GM12801 (cell line): ENCODE data around the gene SYT7.

Source experiments
- TF ChIP-seq, protein P1 (sequence below): IDR thresholded peaks from one replicate; pipeline ENCODE4 v1.5.1; 2011; ENCODE audit warnings: control low read depth; ENCODE audit not compliant: insufficient read length; ENCODE audit errors: extremely low read depth

SYT7 gene

DNA sequence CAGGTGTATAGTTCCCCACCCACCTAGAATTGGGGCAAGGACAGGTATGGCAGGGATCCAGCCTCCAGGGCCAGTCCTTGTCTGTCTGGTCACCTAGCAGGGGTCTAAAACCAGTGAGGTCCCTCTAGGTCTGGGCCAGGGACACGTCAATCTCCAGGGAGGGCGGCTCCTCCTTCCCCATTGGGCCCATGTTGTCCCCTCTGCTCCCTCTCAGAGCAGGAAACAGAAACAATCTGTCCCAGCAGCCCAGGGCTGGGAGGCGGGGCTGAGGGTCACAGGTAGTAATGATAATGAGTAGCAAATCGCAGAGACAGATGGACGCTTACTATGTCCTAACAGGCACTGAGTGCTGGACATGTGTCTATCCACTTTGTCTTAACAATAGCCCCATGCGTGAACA lies 22.8 kb upstream of the SYT7 start:
- TF ChIP-seq, protein P1, sequence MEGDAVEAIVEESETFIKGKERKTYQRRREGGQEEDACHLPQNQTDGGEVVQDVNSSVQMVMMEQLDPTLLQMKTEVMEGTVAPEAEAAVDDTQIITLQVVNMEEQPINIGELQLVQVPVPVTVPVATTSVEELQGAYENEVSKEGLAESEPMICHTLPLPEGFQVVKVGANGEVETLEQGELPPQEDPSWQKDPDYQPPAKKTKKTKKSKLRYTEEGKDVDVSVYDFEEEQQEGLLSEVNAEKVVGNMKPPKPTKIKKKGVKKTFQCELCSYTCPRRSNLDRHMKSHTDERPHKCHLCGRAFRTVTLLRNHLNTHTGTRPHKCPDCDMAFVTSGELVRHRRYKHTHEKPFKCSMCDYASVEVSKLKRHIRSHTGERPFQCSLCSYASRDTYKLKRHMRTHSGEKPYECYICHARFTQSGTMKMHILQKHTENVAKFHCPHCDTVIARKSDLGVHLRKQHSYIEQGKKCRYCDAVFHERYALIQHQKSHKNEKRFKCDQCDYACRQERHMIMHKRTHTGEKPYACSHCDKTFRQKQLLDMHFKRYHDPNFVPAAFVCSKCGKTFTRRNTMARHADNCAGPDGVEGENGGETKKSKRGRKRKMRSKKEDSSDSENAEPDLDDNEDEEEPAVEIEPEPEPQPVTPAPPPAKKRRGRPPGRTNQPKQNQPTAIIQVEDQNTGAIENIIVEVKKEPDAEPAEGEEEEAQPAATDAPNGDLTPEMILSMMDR = no peak

DNA sequence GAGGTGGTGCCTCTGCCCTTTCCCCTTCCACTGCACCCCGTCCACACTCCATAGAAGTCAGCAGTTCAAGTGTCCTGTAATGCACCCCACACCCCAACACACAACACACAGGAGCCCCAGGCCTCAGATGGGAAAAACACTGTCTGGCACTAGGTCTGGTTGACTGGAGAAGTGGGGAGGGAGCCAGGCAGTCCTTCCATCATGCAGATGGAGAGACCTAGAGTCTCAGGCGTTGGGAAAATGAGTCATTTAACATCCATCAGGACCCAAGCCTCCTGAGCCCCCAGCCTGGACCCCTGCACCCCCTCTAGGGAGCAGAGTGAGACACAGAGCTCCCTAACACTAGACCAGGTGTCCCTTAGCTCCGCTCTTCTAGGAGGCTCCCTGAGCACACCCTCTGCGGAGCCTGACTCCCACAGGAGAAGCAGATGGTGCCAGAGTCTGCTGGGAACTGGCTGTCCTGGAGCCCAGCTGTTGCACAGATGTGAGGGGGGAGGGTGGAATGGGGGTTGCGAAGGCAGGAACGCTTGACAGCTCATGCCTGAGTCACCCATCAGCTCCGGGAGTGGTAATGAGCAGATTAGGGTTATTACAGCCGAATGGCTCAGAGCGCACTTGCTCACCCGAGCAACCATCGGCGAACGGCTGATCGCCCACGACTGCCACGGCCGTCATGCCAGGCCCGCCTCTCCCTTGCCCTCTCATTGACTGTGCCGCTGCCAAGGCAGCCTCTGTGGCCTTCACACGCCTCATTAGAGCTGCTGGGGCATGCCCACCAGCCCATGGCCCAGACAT lies 22.1 kb upstream of the SYT7 start:
- TF ChIP-seq, protein P1 = no peak

DNA sequence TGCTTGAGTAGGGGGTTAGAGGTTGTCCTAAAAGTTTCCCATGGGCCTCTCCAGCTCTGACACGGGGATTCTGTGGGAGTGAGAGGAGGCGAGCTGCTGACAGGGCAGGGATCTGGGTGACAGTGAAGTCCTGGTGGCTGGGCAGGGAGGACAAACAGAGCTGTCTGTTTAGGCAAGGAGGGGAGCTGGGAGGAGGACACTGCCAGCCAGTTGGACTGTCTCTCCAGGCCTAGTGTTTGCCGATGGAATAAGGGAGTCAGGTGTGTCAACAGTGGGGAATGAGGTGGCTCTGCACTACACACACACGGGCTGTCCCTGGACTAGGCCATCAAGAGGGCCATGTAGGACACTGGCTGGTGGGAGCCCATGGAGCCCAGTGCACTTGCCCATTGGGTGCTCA lies 20.6 kb upstream of the SYT7 start:
- TF ChIP-seq, protein P1 = no peak

DNA sequence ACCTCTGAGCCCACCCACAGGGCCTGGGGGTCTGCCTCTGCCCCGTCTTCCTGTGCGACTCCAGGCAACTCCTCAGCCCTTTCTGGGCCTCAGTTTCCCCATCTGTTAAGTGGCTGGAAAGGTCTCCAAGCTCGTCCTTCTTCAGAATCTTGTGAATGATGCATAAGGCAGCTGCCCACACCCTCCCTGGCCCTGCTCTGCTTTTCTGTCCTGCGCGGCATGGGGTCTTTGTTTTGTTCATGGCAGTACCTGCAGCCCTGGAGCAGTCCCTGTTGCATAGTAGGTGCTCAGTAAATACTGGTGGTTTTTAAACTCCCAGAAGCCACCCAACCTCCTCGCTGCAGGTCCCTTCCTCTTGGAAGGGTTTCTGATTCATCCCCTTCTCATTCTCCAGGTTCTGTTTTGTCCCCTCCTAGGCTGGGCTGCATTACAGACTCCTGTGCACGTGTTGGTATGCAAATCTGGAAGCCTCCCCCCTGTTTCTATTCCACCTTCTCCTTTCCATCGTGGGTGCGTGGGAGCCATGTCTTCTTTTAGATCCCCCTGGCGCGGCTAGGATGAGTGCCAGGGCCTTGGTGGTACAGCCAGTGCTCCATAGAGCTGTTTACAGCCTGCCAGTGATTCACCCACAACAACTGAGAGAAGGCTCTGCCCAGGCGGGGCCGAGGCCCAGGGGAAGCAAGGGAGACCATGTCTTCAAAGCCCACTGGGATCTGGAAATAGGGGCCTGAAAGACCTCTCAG lies 19.3 kb upstream of the SYT7 start:
- TF ChIP-seq, protein P1 = no peak

DNA sequence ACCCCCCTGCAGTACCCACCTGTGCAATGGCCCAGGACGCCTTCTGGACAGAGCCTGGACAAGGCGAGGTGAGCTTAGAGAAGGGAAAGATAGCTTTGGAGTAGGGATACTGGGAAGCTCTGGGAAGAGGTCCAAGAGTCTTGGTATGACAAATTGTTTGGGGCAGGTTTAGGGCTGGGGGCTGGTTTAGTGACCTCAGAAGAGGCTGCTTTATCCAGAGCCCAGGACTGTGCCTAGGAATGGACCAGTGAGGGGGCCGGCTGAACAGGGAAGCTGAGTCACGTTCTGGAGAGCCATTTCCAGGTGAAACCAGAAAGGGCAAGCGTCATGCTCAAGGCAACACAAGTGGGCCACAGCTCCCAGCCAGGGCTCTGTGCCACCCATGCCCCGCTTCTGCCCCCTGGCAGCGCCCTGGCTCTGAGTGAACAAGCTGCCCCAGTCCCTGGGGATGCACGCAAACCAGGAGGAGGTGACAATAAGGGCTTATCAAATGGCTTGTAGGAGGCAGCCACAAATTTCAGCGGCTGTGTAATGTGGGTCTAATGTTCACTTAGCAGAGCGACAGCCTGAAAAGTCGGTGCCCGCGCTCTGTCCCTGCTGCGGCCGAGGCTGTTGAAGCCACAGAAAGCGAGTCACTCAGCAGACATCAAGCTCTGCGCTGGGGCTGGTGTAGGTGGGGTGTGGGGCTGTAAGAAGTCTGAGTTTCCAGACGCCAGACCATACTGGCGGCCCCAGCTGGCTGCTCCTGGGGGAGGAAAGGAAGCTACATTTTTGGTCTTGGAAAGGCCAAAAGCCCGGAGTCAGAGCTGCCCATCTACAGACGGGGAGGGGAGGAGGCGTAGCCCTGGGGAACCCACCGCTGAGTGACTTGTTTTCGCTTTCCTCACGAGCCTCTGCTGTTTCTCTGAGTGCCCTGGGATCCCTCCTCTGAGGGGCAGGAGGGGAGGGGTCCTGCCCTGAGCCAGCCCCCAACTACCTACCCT lies 18.3 kb upstream of the SYT7 start:
- TF ChIP-seq, protein P1 = no peak

DNA sequence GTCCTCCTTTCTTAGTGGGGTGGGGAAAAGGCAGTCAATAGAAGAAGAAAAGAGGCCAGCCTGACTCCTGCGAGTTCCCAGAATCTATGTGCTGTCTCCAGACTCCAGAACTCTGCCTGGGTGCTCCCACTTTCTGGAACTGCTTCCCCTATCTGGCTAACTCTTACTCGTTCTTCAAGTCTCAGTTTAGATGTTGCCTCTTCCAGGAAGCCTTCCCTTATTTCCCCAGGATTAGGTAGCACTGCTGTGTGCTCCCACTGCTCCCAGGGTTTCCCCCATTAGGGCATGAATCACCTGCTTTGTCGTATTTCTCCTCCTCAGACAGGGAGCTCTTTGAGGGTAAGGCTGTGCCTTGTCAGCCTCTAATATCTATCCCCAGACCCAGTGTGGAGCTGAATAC lies 17.5 kb upstream of the SYT7 start:
- TF ChIP-seq, protein P1 = no peak

DNA sequence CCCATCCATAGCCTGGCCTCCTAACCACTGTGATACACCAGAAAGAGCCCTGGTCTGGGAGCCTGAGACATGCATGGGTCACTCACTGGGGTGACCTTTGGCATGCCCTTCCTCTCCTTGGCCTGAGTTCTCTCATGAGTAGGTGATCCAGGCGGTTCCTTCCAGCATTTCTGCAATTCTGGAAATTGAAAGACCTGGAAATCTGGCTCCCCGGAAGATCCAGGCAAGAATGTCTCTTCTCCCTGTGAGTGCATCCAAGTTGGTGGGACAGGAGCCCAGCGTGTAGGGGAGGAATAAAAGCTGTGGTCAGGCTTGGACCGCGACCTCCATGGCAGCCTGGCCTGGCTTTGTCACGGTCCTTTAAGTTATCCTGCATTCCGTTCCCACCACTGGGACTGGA lies 16.1 kb upstream of the SYT7 start:
- TF ChIP-seq, protein P1 = no peak
